NT2/D1 (cell line): Measurements from ENCODE around the gene PALLD.

Experiments
- SUZ12 ChIP-seq: IDR thresholded peaks from 2 replicates; pipeline ENCODE4 v1.6.1; 2011; ENCODE audit not compliant: insufficient read length, insufficient read depth; ENCODE audit errors: extremely low read depth
- YY1 ChIP-seq: IDR thresholded peaks from 2 replicates; pipeline ENCODE4 v1.6.1; 2011; ENCODE audit not compliant: insufficient read length, insufficient read depth
- ZNF274 ChIP-seq: IDR thresholded peaks from 2 replicates; pipeline ENCODE4 v1.6.1; 2011; ENCODE audit warnings: mild to moderate bottlenecking, low read depth, low read length

DNA sequence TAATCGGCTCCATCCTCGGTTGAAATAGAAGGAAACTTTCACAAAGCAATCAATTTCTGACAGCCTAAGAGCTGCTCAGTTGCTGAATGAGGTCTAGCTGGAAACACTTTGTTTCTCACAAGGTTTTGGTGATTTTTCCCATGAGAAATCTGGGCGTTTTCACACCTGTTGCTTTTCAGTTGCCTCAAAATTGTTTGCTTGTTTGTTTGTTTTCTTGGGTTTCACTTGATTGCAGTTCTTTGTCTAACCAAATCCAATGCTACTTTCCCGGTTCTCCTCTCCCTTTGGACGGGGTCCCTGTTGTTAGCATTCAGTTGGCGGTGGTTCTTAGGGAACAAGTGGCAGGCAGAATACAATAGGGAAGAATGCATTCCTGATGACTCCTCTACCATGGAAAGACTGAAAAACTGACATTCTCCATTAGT, 135.5 kb downstream of the PALLD start:
- TF ChIP-seq YY1 (no peak), ZNF274 (no peak), SUZ12 (no peak)
